AG09309 (cell line): ENCODE data around the gene PPP2R5C.
"Not testable (repeated sequence)": the region's sequence is repeated elsewhere in the genome, so short reads cannot be mapped to it uniquely, and the experiment has no call there.

ENCODE experiments used
- DNase-seq: peaks from one replicate; pipeline ENCODE4 v3.0.0-alpha.2; 2010; ENCODE audit warnings: low read depth
- H3K4me3 ChIP-seq: 2 replicates; pipeline ENCODE4 v1.5.1; 2011; ENCODE audit warnings: mild to moderate bottlenecking, low read depth, low read length, moderate library complexity; ENCODE audit not compliant: control insufficient read depth
- TF ChIP-seq, protein P1 (sequence below): IDR thresholded peaks from 2 replicates; pipeline ENCODE4 v1.5.1; 2011; ENCODE audit warnings: mild to moderate bottlenecking, low read depth, low read length, inconsistent platforms; ENCODE audit not compliant: insufficient read depth, control insufficient read depth; ENCODE audit errors: missing control alignments

The PPP2R5C gene

DNA sequence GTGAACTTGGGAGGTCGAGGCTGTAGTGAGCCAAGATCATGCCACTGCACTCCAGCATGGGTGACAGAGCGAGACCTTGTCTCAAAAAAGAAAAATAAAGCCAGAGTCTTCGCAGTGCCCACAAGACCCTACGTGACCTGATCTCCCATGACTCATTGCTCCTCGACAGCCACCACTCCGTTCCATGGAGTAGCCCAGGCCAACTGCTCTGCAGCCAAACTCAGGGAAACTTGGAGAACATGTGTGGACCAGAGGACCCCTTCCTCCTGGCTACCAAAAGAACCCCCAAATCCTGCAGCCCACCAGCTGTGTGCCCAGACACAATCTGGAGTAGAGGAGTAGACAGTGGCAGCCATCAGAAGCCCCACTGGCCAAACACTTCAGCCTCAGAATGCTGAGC lies 32.1 kb upstream of the PPP2R5C start:
- TF ChIP-seq, protein P1, sequence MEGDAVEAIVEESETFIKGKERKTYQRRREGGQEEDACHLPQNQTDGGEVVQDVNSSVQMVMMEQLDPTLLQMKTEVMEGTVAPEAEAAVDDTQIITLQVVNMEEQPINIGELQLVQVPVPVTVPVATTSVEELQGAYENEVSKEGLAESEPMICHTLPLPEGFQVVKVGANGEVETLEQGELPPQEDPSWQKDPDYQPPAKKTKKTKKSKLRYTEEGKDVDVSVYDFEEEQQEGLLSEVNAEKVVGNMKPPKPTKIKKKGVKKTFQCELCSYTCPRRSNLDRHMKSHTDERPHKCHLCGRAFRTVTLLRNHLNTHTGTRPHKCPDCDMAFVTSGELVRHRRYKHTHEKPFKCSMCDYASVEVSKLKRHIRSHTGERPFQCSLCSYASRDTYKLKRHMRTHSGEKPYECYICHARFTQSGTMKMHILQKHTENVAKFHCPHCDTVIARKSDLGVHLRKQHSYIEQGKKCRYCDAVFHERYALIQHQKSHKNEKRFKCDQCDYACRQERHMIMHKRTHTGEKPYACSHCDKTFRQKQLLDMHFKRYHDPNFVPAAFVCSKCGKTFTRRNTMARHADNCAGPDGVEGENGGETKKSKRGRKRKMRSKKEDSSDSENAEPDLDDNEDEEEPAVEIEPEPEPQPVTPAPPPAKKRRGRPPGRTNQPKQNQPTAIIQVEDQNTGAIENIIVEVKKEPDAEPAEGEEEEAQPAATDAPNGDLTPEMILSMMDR, result no peak
- DNase-seq, result no peak
- no peak overlapping the region for H3K4me3 ChIP-seq

DNA sequence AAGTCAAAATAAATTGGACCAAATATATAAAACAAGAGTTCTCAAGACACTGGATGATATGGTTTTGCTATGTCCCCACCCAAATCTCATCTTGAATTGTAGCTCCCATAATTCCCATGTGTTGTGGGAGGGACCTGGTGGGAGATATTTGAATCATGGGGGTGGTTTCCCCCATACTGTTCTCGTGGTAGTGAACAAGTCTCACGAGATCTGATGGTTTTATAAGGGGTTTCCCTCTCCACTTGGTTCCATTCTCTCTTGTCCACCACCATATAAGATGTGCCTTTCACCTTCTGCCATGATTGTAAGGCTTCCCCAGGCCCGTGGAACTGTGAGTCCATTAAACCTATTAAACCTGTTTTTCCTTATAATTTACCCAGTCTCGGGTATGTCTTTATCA lies 31.4 kb upstream of the PPP2R5C start:
- DNase-seq, H3K4me3 ChIP-seq: not testable (repeated sequence)

DNA sequence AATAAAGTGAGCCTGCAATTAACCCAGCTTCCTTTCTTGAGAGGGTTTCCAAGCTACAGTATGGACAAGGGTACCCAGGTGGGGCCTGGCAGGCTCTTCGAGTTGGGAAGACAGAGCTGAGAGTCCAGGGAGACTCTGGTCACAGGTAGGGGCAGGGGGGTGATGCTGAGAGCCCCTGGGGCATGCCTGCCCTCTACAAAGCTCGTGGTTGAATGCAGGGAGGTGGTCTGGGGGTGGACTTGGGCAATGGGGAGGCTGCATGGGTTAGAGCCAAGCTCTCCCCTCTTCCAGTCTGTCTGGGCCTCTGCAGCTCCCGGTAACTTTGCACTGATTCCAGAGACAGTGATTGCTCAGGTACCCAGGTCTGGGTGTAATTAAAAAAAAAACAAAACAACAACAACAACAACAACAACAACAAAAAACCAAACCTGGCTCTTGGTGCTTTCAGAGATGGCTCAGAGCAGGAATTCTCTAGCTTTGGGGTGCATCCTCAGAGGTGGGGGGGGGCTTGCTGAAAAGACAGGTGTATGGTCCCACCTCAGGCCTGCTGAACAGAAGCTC lies 30.8 kb upstream of the PPP2R5C start:
- TF ChIP-seq, protein P1, result no peak
- no peak overlapping the region for H3K4me3 ChIP-seq
- DNase-seq, result no peak

DNA sequence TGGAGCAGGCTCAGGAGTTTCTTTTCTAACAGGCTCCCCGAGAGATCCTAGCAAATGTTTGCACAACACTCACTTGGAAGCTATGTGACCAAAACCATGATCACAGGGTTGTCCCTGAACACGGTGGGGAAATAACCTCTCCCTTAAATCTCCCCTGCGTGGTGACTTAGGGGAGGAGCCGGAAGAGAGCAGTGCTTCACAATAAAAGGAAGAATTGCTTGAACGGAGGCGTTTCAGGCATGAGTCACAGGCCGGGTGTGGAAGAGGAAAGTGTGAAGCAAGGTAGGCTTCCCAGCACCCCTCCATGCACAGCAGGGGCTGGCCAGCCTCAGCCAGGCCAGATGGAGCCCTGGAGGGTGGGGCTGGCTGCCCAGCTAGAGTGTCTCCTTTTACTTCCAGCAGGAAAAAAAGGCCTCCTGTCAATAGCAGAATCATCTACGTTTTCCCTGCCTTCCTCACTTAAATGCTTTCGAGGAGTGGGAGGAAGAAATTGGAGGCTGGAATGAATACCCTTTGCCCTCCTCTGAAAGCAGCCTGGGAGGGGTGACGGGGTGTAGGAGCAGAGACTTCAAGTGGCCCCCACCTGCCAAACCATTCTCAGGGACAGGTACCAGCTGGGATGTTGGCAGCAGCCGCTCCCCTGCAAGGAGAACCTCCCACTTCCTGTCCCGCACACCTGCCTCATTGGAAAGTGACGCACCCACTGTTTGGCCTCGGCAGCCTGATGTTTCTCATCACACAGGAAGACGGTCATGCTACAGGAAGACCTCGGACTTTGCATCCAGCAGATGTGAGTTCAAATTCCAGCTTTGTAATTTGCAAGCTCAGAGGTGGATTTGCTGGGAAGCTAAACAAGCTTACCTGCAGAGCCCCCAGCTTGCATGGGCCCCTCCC lies 30.1 kb upstream of the PPP2R5C start:
- TF ChIP-seq, protein P1, result no peak
- DNase-seq, result peak; percentile 31
- no peak overlapping the region for H3K4me3 ChIP-seq

DNA sequence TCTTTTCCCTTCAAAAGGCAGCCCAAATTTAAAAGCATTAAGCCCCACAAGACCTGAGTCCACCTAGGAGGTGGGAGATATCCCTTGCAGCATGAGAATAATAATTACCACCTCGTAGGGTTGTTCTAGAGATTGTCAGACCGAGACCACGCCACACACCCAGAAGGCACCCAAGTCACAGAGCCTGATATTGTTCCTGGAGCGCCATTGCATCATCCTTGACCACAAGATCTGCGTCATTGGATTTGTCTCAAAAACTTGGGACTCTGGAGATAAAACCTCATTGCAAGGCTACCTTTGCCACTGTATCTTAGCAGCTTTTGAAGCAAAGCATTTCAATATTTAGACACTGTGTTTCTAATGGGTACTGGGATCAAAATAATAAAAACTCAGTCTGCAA lies 29.4 kb upstream of the PPP2R5C start:
- DNase-seq, result no peak
- TF ChIP-seq, protein P1, result no peak
- H3K4me3 ChIP-seq, result no peak overlapping the region

DNA sequence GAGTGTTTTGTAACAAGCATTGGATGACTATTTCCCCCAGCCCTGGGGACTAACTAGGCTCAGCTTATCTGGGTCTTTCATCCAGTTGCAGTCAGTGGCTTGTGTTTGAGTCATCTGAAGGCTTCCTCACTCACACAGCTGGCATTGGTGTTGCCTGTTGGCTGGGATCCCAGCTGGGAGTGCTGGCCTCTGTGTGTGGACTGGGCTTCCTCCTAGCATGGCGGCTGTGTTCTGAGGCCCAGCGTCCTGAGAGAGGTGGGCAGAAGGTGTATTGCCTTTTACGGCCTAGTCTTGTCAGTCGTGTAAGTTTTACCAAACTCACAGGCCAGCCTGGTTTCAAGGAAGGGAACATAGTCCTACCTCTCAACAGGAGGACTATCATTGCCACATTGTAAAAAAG lies 28.3 kb upstream of the PPP2R5C start:
- DNase-seq, result peak; percentile 20
- no peak overlapping the region for H3K4me3 ChIP-seq
- TF ChIP-seq, protein P1, result no peak

DNA sequence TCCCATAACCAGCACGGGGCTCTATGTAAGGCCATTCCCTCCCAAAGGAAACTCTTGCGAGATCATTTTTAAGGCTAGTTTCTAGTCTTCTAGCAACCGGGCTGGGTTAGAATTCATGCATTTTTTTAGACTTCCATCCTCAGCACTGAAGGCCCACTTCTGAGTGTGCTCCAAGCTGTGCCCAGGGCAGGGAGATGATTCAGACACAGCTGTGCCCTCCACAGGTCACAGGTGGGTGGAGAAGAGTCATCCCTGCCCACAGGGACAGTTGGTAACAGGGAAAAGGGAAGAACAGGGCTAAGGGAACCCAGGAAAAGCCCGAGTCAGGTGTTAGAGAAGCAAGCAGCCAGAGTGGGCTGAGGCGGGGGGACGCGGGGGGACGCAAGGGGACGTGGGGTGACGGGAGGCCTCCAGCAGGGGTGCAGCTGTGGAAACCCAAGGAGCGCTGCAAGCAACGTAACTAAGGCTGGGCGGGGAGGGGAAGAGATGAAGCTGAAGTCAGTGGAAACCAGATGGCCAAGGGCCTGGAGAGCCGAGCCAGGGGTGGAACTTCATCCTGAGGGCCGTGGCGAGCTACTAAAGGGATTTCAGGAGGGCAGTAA lies 27.2 kb upstream of the PPP2R5C start:
- DNase-seq, result no peak

More for the DNA sequence above, 27.2 kb upstream of the PPP2R5C start:
- H3K4me3 ChIP-seq, result no peak overlapping the region
- TF ChIP-seq, protein P1, result no peak
